SK-N-SH (cell line): ENCODE data around the gene HBG2. TPM values are rescaled to one million over a fixed set of nuclear protein-coding genes. Genes with fewer than 3 reads are reported as not detected.

Experiments used
- CTCF ChIA-PET: fragments of 300-600, 350-600 bp; formaldehyde crosslinking; extraction: SDS; loops from one replicate; lab custom pipeline; 2021; lab: Yijun Ruan, JAX
- POLR2A ChIA-PET: fragments of 350-600 bp; sonication (Branson Sonifier 250); formaldehyde crosslinking; extraction: SDS; loops from one replicate; lab custom pipeline; 2020; ENCODE audit warnings: antibody characterized with exemption, inconsistent platforms; lab: Yijun Ruan, JAX
- DNase-seq: peaks from one replicate; pipeline ENCODE4 v3.0.0; 2012
- H2AFZ ChIP-seq: fragments of 200-600 bp; sonication (generic); 2 replicates; pipeline ENCODE4 v1.8.1; 2016; ENCODE audit warnings: antibody characterized with exemption, mild to moderate bottlenecking, low read depth
- H3F3A ChIP-seq: fragments of 200-600 bp; sonication (generic); replicated peaks from 2 replicates; pipeline ENCODE3; 2016; ENCODE audit warnings: antibody characterized with exemption, mild to moderate bottlenecking; ENCODE audit not compliant: insufficient read depth
- H3K27ac ChIP-seq, 2 experiments: fragments of 200-500 bp in 1 of 2; fragments of 200-600 bp in 1 of 2; sonication (Bioruptor generic) in 1 of 2; sonication (generic), shearing (Covaris generic) in 1 of 2; 2 replicates each; pipeline versions ENCODE4 v1.5.1 to v1.6.1; 2014 to 2016; ENCODE audit warnings: low read depth in 2 of 2, inconsistent platforms in 1 of 2, low read length in 1 of 2, mild to moderate bottlenecking in 1 of 2, mixed read lengths in 1 of 2
- H3K27me3 ChIP-seq: fragments of 200-600 bp; sonication (generic), shearing (Covaris generic); 2 replicates; pipeline ENCODE4 v1.6.1; 2016; ENCODE audit warnings: mixed run types; ENCODE audit not compliant: insufficient read depth
- H3K36me3 ChIP-seq, 2 experiments: fragments of 200-500 bp in 1 of 2; fragments of 200-600 bp in 1 of 2; sonication (Bioruptor generic) in 1 of 2; sonication (generic) in 1 of 2; replicated peaks in 1 of 2; 2 replicates each; pipeline versions ENCODE3 to v1.5.1; 2014 to 2016; ENCODE audit warnings: low read length in 1 of 2, mild to moderate bottlenecking in 1 of 2; ENCODE audit not compliant: insufficient read depth in 2 of 2, control insufficient read depth in 1 of 2
- H3K4me1 ChIP-seq, 2 experiments: fragments of 200-500 bp in 1 of 2; fragments of 200-600 bp in 1 of 2; sonication (Bioruptor generic) in 1 of 2; sonication (generic), shearing (Covaris generic) in 1 of 2; 2 replicates each; pipeline versions ENCODE4 v1.5.1 to v1.6.1; 2014 to 2016; ENCODE audit warnings: low read depth in 1 of 2, low read length in 1 of 2, mixed run types in 1 of 2; ENCODE audit not compliant: insufficient read depth in 2 of 2, control insufficient read depth in 1 of 2
- H3K4me2 ChIP-seq: fragments of 200-600 bp; sonication (generic), shearing (Covaris generic); 2 replicates; pipeline ENCODE4 v1.6.1; 2017; ENCODE audit warnings: mixed run types
- H3K4me3 ChIP-seq, 2 experiments: fragments of 200-500 bp in 1 of 2; fragments of 200-600 bp in 1 of 2; sonication (Bioruptor generic) in 1 of 2; sonication (generic), shearing (Covaris generic) in 1 of 2; 2 replicates each; pipeline versions ENCODE4 v1.5.1 to v1.8.1; 2014 to 2016; ENCODE audit warnings: low read depth in 2 of 2, inconsistent platforms in 1 of 2, low read length in 1 of 2, mild to moderate bottlenecking in 1 of 2, mixed read lengths in 1 of 2, moderate library complexity in 1 of 2
- H3K79me2 ChIP-seq: fragments of 200-600 bp; sonication (generic); 2 replicates; pipeline ENCODE4 v1.8.1; 2017; ENCODE audit warnings: mild to moderate bottlenecking; ENCODE audit not compliant: insufficient read depth
- H3K9ac ChIP-seq: fragments of 200-600 bp; sonication (generic); 2 replicates; pipeline ENCODE4 v1.6.1; 2017; ENCODE audit warnings: mixed run types
- H3K9me2 ChIP-seq: fragments of 200-600 bp; sonication (generic); 2 replicates; pipeline ENCODE4 v1.6.1; 2017; ENCODE audit warnings: mixed run types
- H3K9me3 ChIP-seq: fragments of 200-600 bp; sonication (generic); 2 replicates; pipeline ENCODE4 v1.6.1; 2017; ENCODE audit warnings: mixed run types, mild to moderate bottlenecking, moderate library complexity
- H4K20me1 ChIP-seq: fragments of 200-600 bp; sonication (generic); 2 replicates; pipeline ENCODE4 v1.6.1; 2017; ENCODE audit warnings: mild to moderate bottlenecking, mixed run types; ENCODE audit not compliant: insufficient read depth
- CTCF ChIP-seq: fragments of 200-600 bp; sonication (generic); IDR thresholded peaks from 2 replicates; pipeline ENCODE4 v1.6.1; 2017; ENCODE audit warnings: antibody characterized with exemption, mild to moderate bottlenecking, moderate library complexity
- ELF1 ChIP-seq: IDR thresholded peaks from 2 replicates; pipeline ENCODE4 v1.4.0; 2012
- EP300 ChIP-seq, 2 experiments: IDR thresholded peaks; 2 replicates each; pipeline versions ENCODE4 v1.4.0 to v1.6.1; 2012; ENCODE audit warnings: borderline replicate concordance in 1 of 2, low read depth in 1 of 2, low read length in 1 of 2
- FOSL2 ChIP-seq: IDR thresholded peaks from 2 replicates; pipeline ENCODE4 v1.4.0; 2012; ENCODE audit warnings: low read depth, mild to moderate bottlenecking, moderate library complexity, borderline replicate concordance
- FOXJ3 ChIP-seq: sonication (generic); formaldehyde crosslinking; IDR thresholded peaks from 2 replicates; pipeline ENCODE4 v1.5.1; 2020; ENCODE audit warnings: mild to moderate bottlenecking, missing genetic modification reagents
- JUND ChIP-seq: IDR thresholded peaks from 2 replicates; pipeline ENCODE4 v1.4.0; 2012
- MAX ChIP-seq: IDR thresholded peaks from 2 replicates; pipeline ENCODE4 v1.4.0; 2012; ENCODE audit warnings: low read depth
- MXI1 ChIP-seq: IDR thresholded peaks from 2 replicates; pipeline ENCODE4 v1.6.1; 2012; ENCODE audit warnings: mild to moderate bottlenecking, low read depth, low read length, improper control_type of control experiment
- NFIC ChIP-seq: IDR thresholded peaks from 2 replicates; pipeline ENCODE4 v1.4.0; 2012; ENCODE audit warnings: borderline replicate concordance
- PBX3 ChIP-seq: IDR thresholded peaks from 2 replicates; pipeline ENCODE4; 2012
- RAD21 ChIP-seq: IDR thresholded peaks from 2 replicates; pipeline ENCODE4 v1.6.1; 2012; ENCODE audit warnings: mild to moderate bottlenecking, low read length
- REST ChIP-seq: IDR thresholded peaks from 2 replicates; pipeline ENCODE4 v1.6.1; 2012; ENCODE audit warnings: mild to moderate bottlenecking, low read depth, low read length, moderate library complexity
- RFX5 ChIP-seq: IDR thresholded peaks from 2 replicates; pipeline ENCODE4 v1.6.1; 2012; ENCODE audit warnings: mild to moderate bottlenecking, improper control_type of control experiment, low read length
- RXRA ChIP-seq: IDR thresholded peaks from 2 replicates; pipeline ENCODE4 v1.4.0; 2012; ENCODE audit warnings: low read depth, mild to moderate bottlenecking, borderline replicate concordance
- SMC3 ChIP-seq: IDR thresholded peaks from 2 replicates; pipeline ENCODE4 v1.6.1; 2012; ENCODE audit warnings: low read depth, low read length, improper control_type of control experiment
- USF2 ChIP-seq: fragments of 150-350 bp; IDR thresholded peaks from 2 replicates; pipeline ENCODE4 v1.6.1; 2017; ENCODE audit warnings: antibody characterized with exemption, low read length, low read depth, borderline replicate concordance
- ZBTB33 ChIP-seq: IDR thresholded peaks from 2 replicates; pipeline ENCODE4 v1.4.0; 2012; ENCODE audit warnings: low read depth, borderline replicate concordance
- WGBS: methylation state at CpG from one replicate; pipeline ENCODE4 v1.1.6; 2017; ENCODE audit warnings: low lambda C conversion rate; 5-methylcytosine and 5-hydroxymethylcytosine counted together
- polyA plus RNA-seq, 3 experiments: library from polyadenylated mRNA; depleted of rRNA; stranded (reverse); fragments of >200 nt; gene quantifications; 2 replicates each; pipeline ENCODE4 v1.2.3, GENCODE V29; 2012

The HBG2 gene
- polyA plus RNA-seq, 1 of the 3 experiments (the other 2 are of a cell fraction) = 0.33 TPM

GRCh38 chr11:5284637-5285036 is 30.1 kb upstream of the HBG2 start:
- TF ChIP-seq NFIC = no peak
- no peak for TF ChIP-seq FOSL2
- TF ChIP-seq EP300 (IDR thresholded peaks at IDR 0.05; ENCODE audit: borderline replicate concordance in 1 of 2, low read depth in 1 of 2, low read length in 1 of 2) = no peak
- TF ChIP-seq FOXJ3 = no peak
- ChIA-PET POLR2A (no interaction called here), CTCF (no interaction called here)
- Histone ChIP-seq H3K4me1 (no peaks in the 10 kb centered on the region), H3K9ac (no peak overlapping the region), H3K79me2 (no peaks in the 10 kb centered on the region), H3K9me2 (no peaks in the 10 kb centered on the region), H3K27me3 (no peaks in the 10 kb centered on the region), H3K4me2 (no peak overlapping the region), H3K9me3 (no peaks in the 10 kb centered on the region), H3K27ac (no peak overlapping the region), H2AFZ (no peak overlapping the region), H3K36me3 (no peaks in the 10 kb centered on the region), H3K4me3 (no peak overlapping the region), H3F3A (no peaks in the 10 kb centered on the region), H4K20me1 (no peaks in the 10 kb centered on the region)
- WGBS = 6% methylated on average over 2 of the region's 2 CpGs
- no peak for DNase-seq

GRCh38 chr11:5283882-5284281 is 29.3 kb upstream of the HBG2 start:
- Histone ChIP-seq H3K9me2 (no peaks in the 10 kb centered on the region), H3K4me1 (no peaks in the 10 kb centered on the region), H2AFZ (no peak overlapping the region), H3K27me3 (no peaks in the 10 kb centered on the region), H3F3A (no peaks in the 10 kb centered on the region), H3K4me2 (no peak overlapping the region), H3K9me3 (no peaks in the 10 kb centered on the region), H4K20me1 (no peaks in the 10 kb centered on the region), H3K27ac (no peak overlapping the region), H3K9ac (no peak overlapping the region), H3K4me3 (no peak overlapping the region), H3K36me3 (no peaks in the 10 kb centered on the region), H3K79me2 (no peaks in the 10 kb centered on the region)
- WGBS = 7% methylated on average over 1 of the region's 1 CpG
- CTCF ChIA-PET = no interaction called here
- DNase-seq = no peak
- POLR2A ChIA-PET = no interaction called here
- TF ChIP-seq ZBTB33 = no peak
- TF ChIP-seq JUND = no peak
- no peak for TF ChIP-seq ELF1
- no peak for TF ChIP-seq RAD21
- no peak for TF ChIP-seq NFIC
- no peak for TF ChIP-seq MAX
- TF ChIP-seq SMC3 = no peak
- no peak for TF ChIP-seq PBX3
- no peak for TF ChIP-seq REST
- TF ChIP-seq EP300 (IDR thresholded peaks at IDR 0.05; ENCODE audit: borderline replicate concordance in 1 of 2, low read depth in 1 of 2, low read length in 1 of 2) = no peak
- no peak for TF ChIP-seq CTCF
- TF ChIP-seq FOSL2 = no peak
- TF ChIP-seq USF2 = no peak
- TF ChIP-seq MXI1 = no peak
- TF ChIP-seq RXRA = no peak
- no peak for TF ChIP-seq RFX5
